CD4-positive, alpha-beta T cell (primary cell): ENCODE results near the gene SYT17. TPM values are rescaled to one million over a fixed set of nuclear protein-coding genes. Genes with fewer than 3 reads are reported as not detected.

ENCODE experiments used
- ATAC-seq: fragments of 200-7000 bp; cut with Tn5 transposase; one replicate; pipeline ENCODE4 v1.10.0; 2022; ENCODE audit warnings: mild to moderate bottlenecking; ENCODE audit not compliant: poor library complexity
- CTCF ChIA-PET: fragments of 350-600 bp; sonication (Branson Sonifier 250); formaldehyde crosslinking; loops from one replicate; lab custom pipeline; 2021; ENCODE audit warnings: antibody characterized with exemption, inconsistent platforms; lab: Charles Lee
- POLR2A ChIA-PET: fragments of 350-600 bp; sonication (Branson Sonifier 250); formaldehyde crosslinking; loops from one replicate; lab custom pipeline; 2021; ENCODE audit warnings: antibody characterized with exemption, inconsistent platforms; lab: Charles Lee
- DNase-seq, 14 experiments: peaks; one replicate each; pipeline ENCODE4 v3.0.0-alpha.2; 2013 to 2020; ENCODE audit warnings: mixed read lengths in 2 of 14
- H3K27ac ChIP-seq, 2 donors: one replicate each; pipeline versions ENCODE4 v1.5.1 to v1.7.0; 2013; ENCODE audit warnings: low read length in 2 of 2, low read depth in 1 of 2, mild to moderate bottlenecking in 1 of 2
- H3K27me3 ChIP-seq, 2 experiments: 1 replicate in 1 of 2; 2 replicates in 1 of 2; pipeline versions ENCODE4 v1.6.1 to v1.7.0; 2013; ENCODE audit warnings: low read length in 2 of 2, control low read depth in 1 of 2, mild to moderate bottlenecking in 1 of 2, moderate library complexity in 1 of 2; ENCODE audit not compliant: insufficient read depth in 2 of 2, control insufficient read depth in 1 of 2
- H3K36me3 ChIP-seq: one replicate; pipeline ENCODE4 v1.6.1; 2013; ENCODE audit warnings: low read length, control low read depth; ENCODE audit not compliant: insufficient read depth
- H3K4me1 ChIP-seq: one replicate; pipeline ENCODE4 v1.6.1; 2013; ENCODE audit warnings: low read length, control low read depth; ENCODE audit not compliant: insufficient read depth
- H3K4me3 ChIP-seq: one replicate; pipeline ENCODE4 v1.5.1; 2013; ENCODE audit warnings: mild to moderate bottlenecking, low read length, moderate library complexity
- H3K9me3 ChIP-seq, 2 experiments: 1 replicate in 1 of 2; 2 replicates in 1 of 2; pipeline versions ENCODE4 v1.6.1 to v1.7.0; 2013; ENCODE audit warnings: low read length in 2 of 2, mild to moderate bottlenecking in 2 of 2, control low read depth in 1 of 2, moderate library complexity in 1 of 2; ENCODE audit not compliant: control insufficient read depth in 1 of 2, insufficient read depth in 1 of 2
- H3K27ac Mint-ChIP-seq: one replicate; pipeline ENCODE4 v1.8.0; 2020; ENCODE audit warnings: mixed read lengths
- H3K27me3 Mint-ChIP-seq: one replicate; pipeline ENCODE4 v1.8.0; 2021; ENCODE audit warnings: mixed read lengths
- H3K36me3 Mint-ChIP-seq: one replicate; pipeline ENCODE4 v1.8.0; 2021; ENCODE audit warnings: low read depth, mixed read lengths
- H3K4me1 Mint-ChIP-seq: one replicate; pipeline ENCODE4 v1.8.0; 2021; ENCODE audit warnings: low read depth, mixed read lengths
- H3K4me3 Mint-ChIP-seq: one replicate; pipeline ENCODE4 v1.8.0; 2020; ENCODE audit warnings: mild to moderate bottlenecking, mixed read lengths
- H3K9me3 Mint-ChIP-seq: one replicate; pipeline ENCODE4 v1.8.0; 2020; ENCODE audit warnings: mixed read lengths
- intact Hi-C, 2 experiments: fragments of 100-400 bp; cut with DNase I in 1 of 2; cut with micrococcal nuclease in 1 of 2; formaldehyde crosslinking; loops; one replicate each; pipeline versions ENCODE4 v1.15.1 to v1.9.0; 2023 to 2025; cut with DNase I, micrococcal nuclease
- total RNA-seq, 174 experiments: library from RNA in 2 of 174; stranded (reverse) in 2 of 174; gene quantifications; one replicate each; pipeline ENCODE4 v1.2.3 and lab custom pipeline; 2021 to 2026
- TF ChIP-seq, protein P1 (sequence below): fragments of 200-600 bp; IDR thresholded peaks from one replicate; pipeline ENCODE4 v1.8.0; 2022; ENCODE audit warnings: antibody characterized with exemption, mild to moderate bottlenecking

The SYT17 gene
- total RNA-seq, 2 experiments from 2014 or later, result not detected

DNA sequence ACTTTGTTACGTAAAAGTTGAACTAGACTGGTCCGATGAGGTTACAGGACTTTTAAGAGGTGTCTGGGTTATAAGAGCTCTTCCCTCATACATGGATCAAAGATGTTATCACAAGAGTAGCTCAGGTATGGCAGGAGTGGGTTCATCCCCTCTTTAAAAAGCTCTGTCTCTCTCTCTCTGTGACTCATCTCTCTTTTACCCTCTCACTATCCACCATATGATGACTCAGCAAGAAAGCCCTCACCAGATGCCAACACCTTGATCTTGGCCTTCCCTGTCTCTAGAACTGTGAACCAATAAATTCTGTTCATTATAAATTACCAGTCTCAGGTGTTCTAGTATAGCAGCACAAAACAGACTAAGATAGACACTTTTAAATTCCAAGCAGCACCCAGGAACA, 115.6 kb downstream of the SYT17 start:
- no peaks in the 10 kb centered on the region for H3K4me1 ChIP-seq
- H3K27me3 ChIP-seq, result no peaks in the 10 kb centered on the region
- Mint-ChIP-seq H3K36me3 (no peaks in the 10 kb centered on the region), H3K4me3 (no peak overlapping the region), H3K27ac (no peak overlapping the region), H3K9me3 (no peaks in the 10 kb centered on the region), H3K4me1 (no peaks in the 10 kb centered on the region), H3K27me3 (no peaks in the 10 kb centered on the region)
- intact Hi-C loops, result no loop called here
- TF ChIP-seq, protein P1, sequence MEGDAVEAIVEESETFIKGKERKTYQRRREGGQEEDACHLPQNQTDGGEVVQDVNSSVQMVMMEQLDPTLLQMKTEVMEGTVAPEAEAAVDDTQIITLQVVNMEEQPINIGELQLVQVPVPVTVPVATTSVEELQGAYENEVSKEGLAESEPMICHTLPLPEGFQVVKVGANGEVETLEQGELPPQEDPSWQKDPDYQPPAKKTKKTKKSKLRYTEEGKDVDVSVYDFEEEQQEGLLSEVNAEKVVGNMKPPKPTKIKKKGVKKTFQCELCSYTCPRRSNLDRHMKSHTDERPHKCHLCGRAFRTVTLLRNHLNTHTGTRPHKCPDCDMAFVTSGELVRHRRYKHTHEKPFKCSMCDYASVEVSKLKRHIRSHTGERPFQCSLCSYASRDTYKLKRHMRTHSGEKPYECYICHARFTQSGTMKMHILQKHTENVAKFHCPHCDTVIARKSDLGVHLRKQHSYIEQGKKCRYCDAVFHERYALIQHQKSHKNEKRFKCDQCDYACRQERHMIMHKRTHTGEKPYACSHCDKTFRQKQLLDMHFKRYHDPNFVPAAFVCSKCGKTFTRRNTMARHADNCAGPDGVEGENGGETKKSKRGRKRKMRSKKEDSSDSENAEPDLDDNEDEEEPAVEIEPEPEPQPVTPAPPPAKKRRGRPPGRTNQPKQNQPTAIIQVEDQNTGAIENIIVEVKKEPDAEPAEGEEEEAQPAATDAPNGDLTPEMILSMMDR, result no peak
- no peaks in the 10 kb centered on the region for H3K9me3 ChIP-seq
- ChIA-PET POLR2A (no interaction called here), CTCF (no interaction called here)
- no peak overlapping the region for H3K4me3 ChIP-seq
- H3K36me3 ChIP-seq, result no peaks in the 10 kb centered on the region
- DNase-seq (no peak), ATAC-seq (no peak)
- no peak overlapping the region for H3K27ac ChIP-seq

DNA sequence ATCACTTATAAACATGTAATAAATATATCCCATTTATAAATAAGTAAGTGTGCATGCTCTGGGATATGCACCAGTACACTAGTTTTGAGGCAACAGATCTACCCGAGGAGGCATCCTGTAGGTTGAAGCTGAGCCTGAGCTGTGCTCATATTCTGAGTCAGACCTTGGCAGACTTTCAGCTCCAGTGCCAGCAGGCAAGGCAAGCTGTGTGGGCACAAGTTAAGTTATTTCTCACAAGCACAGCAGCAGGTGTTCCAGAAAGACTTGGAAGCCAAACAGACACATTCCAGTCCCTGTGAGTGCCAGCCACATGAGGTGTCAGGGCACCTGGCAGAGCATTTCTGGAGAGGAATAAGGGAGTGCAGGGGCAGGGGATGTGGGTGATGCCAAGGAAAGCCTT, 116.2 kb downstream of the SYT17 start:
- ATAC-seq (no peak), DNase-seq (no peak)
- ChIA-PET CTCF (no interaction called here), POLR2A (no interaction called here)
- Histone ChIP-seq H3K4me3 (no peak overlapping the region), H3K36me3 (no peaks in the 10 kb centered on the region), H3K4me1 (no peaks in the 10 kb centered on the region), H3K27ac (no peak overlapping the region), H3K9me3 (no peaks in the 10 kb centered on the region), H3K27me3 (no peaks in the 10 kb centered on the region)
- intact Hi-C loops, result no loop called here
- peaks cover 3% of the 10 kb centered on the region for H3K27me3 Mint-ChIP-seq
- H3K36me3 Mint-ChIP-seq, result no peaks in the 10 kb centered on the region
- no peak overlapping the region for H3K27ac Mint-ChIP-seq
- H3K9me3 Mint-ChIP-seq, result no peaks in the 10 kb centered on the region
- TF ChIP-seq, protein P1, result no peak
- no peak overlapping the region for H3K4me3 Mint-ChIP-seq
- no peaks in the 10 kb centered on the region for H3K4me1 Mint-ChIP-seq

DNA sequence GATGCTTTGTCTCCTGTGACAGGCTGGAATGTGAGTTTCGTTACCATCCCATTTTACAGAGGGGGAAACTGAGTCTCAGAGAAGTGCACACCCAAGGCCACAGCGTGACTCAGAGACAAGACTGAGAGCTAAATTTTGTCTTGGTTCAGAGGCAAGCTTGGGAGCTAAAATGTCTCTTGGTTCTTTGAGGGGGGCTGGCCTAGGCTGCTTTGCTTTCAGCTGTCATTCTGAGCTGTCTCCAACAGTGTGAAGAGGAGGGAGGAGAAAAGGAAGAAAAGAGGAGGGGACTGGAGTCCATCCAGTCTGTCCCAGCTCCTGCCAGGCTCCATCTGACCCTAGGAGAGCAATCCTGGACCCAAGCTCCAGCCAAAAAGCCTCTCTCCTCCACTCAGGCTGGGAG, 117.4 kb downstream of the SYT17 start, which contains the start of gene CLEC19A:
CLEC19A (plus strand) TSS at position 301 of the 400 bp plus-strand sequence. CDS start 121 bp downstream, outside the sequence.
- no peak within 1 kb of the TSS for H3K27ac Mint-ChIP-seq
- no peaks in the 10 kb centered on the region for H3K27me3 ChIP-seq
- no peak within 1 kb of the TSS for H3K4me3 Mint-ChIP-seq
- peaks cover 8% of the 10 kb centered on the region for H3K27me3 Mint-ChIP-seq
- TF ChIP-seq, protein P1, result no peak
- H3K4me1 Mint-ChIP-seq, result no peaks in the 10 kb centered on the region
- no peak for DNase-seq
- H3K9me3 Mint-ChIP-seq, result no peaks in the 10 kb centered on the region
- intact Hi-C loops, result no loop called here
- H3K36me3 Mint-ChIP-seq, result no peaks in the 10 kb centered on the region
- ChIA-PET CTCF (no interaction called here), POLR2A (no interaction called here)
- no peak for ATAC-seq
- H3K36me3 ChIP-seq, result no peaks in the 10 kb centered on the region
- H3K4me1 ChIP-seq, result no peaks in the 10 kb centered on the region
- H3K27ac ChIP-seq, result no peak within 1 kb of the TSS
- no peaks in the 10 kb centered on the region for H3K9me3 ChIP-seq
- H3K4me3 ChIP-seq, result no peak within 1 kb of the TSS
